DMS114 treated with DMSO at 0.1 percent for 48 hours (cell line): Measurements from ENCODE around the gene TEN1.
A peak's percentile ranks its signal among the peaks of the same experiment; 100 is the strongest.
"Not testable (repeated sequence)": the region's sequence is repeated elsewhere in the genome, so short reads cannot be mapped to it uniquely, and the experiment has no call there.

Source experiments
- DNase-seq: peaks from one replicate; lab custom pipeline; 2025; ENCODE audit not compliant: unreplicated experiment; lab: John Stamatoyannopoulos, UW

Gene TEN1

GRCh38 chr17:75978938-75979704 is at the start of gene TEN1, which contains the start of gene ACOX1:
TSS of gene TEN1 (plus strand) at chr17:75979240. CDS start at chr17:75986193, 6,953 bp downstream.
TSS of gene ACOX1 (minus strand) at chr17:75979166. CDS start at chr17:75979073, 93 bp downstream.
- peak; percentile 92 for DNase-seq

GRCh38 chr17:75931062-75931461 is 48.0 kb upstream of the TEN1 start:
- DNase-seq = no peak

GRCh38 chr17:75932852-75933251 is 46.2 kb upstream of the TEN1 start:
- no peak for DNase-seq

GRCh38 chr17:75933808-75934207 is 45.2 kb upstream of the TEN1 start:
- DNase-seq = no peak

GRCh38 chr17:75937652-75938051 is 41.4 kb upstream of the TEN1 start:
- no peak for DNase-seq

- DNase-seq = peak; percentile 90
Measured at GRCh38 chr17:75940727-75941441, 38.2 kb upstream of the TEN1 start, which contains the start of gene FBF1. TSS of gene FBF1 (minus strand) at chr17:75941042. CDS start at chr17:75938149, 2,893 bp downstream.

GRCh38 chr17:75941442-75941819 is 37.6 kb upstream of the TEN1 start:
- no peak for DNase-seq

- DNase-seq = no peak
Measured at GRCh38 chr17:75942473-75942872, 36.6 kb upstream of the TEN1 start.

- DNase-seq = no peak
Measured at GRCh38 chr17:75943491-75943890, 35.5 kb upstream of the TEN1 start.

GRCh38 chr17:75945211-75945610 is 33.8 kb upstream of the TEN1 start:
- DNase-seq = no peak

GRCh38 chr17:75950421-75950820 is 28.6 kb upstream of the TEN1 start:
- DNase-seq = no peak

- DNase-seq = no peak
Measured at GRCh38 chr17:75950855-75951554, 28.0 kb upstream of the TEN1 start.

- no peak for DNase-seq
Measured at GRCh38 chr17:75959051-75959838, 19.8 kb upstream of the TEN1 start.

- no peak for DNase-seq
Measured at GRCh38 chr17:75959839-75960511, 19.1 kb upstream of the TEN1 start.

GRCh38 chr17:75965468-75965867 is 13.6 kb upstream of the TEN1 start:
- DNase-seq = no peak

- DNase-seq = not testable (repeated sequence)
Measured at GRCh38 chr17:75969044-75969443, 10.0 kb upstream of the TEN1 start.

GRCh38 chr17:75970011-75970523 is 9.0 kb upstream of the TEN1 start:
- DNase-seq = no peak

- DNase-seq = no peak
Measured at GRCh38 chr17:75970626-75971025, 8.4 kb upstream of the TEN1 start.

GRCh38 chr17:75975187-75975586 is 3.9 kb upstream of the TEN1 start:
- DNase-seq = not testable (repeated sequence)

GRCh38 chr17:75975757-75976174 is 3.3 kb upstream of the TEN1 start:
- no peak for DNase-seq
